HL-60/S4 treated with phorbol 12-myristate 13-acetate at 8.2 ng/mL for 4 days and 3 days (cell line): ENCODE data around the gene SIGLEC5.
"Not testable (repeated sequence)": the region's sequence is repeated elsewhere in the genome, so short reads cannot be mapped to it uniquely, and the experiment has no call there.

ENCODE experiments used
- in situ Hi-C: fragments of 300-500 bp; cut with MboI; formaldehyde crosslinking; loops from 2 replicates; pipeline ENCODE4 v1.15.0; 2022; ENCODE audit warnings: low sequenced_read_pairs

The SIGLEC5 gene, protein sequence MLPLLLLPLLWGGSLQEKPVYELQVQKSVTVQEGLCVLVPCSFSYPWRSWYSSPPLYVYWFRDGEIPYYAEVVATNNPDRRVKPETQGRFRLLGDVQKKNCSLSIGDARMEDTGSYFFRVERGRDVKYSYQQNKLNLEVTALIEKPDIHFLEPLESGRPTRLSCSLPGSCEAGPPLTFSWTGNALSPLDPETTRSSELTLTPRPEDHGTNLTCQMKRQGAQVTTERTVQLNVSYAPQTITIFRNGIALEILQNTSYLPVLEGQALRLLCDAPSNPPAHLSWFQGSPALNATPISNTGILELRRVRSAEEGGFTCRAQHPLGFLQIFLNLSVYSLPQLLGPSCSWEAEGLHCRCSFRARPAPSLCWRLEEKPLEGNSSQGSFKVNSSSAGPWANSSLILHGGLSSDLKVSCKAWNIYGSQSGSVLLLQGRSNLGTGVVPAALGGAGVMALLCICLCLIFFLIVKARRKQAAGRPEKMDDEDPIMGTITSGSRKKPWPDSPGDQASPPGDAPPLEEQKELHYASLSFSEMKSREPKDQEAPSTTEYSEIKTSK

GRCh38 chr19:51630315-51630714, at the start of gene SIGLEC5:
SIGLEC5 (minus strand) TSS chr19:51630401; CDS start chr19:51630335, 66 bp downstream.
- in situ Hi-C loops, result not testable (repeated sequence)

GRCh38 chr19:51676566-51677083, 46.4 kb upstream of the SIGLEC5 start:
- in situ Hi-C loops, result no loop called here

DNA sequence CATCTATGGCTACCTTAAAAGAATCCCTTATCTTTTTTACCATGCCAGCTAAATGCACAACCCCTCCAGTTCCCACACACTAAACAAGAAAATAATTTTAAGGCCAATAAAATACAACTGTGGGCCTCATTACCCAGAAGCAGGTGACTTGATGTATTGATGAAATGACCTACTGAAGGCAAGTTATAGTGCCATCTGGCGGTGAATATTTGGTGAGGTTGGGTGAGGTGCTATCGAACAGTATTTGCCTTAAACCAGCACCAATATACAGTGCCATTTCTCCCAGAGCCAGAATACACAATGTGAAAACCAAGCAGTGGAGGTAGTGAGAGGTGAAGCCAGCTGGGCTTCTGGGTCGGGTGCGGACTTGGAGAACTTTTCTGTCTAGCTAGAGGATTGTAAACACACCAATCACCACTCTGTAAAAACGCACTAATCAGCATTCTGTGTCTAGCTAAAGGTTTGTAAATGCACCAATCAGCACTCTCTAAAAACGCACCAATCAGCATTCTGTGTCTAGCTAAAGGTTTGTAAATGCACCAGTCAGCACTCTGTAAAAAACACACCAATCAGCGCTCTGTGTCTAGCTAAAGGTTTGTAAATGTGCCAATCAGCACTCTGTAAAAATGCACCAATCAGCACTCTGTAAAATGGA, 45.8 kb upstream of the SIGLEC5 start:
- in situ Hi-C loops, result not testable (repeated sequence)

- in situ Hi-C loops, result no loop called here
Observed at GRCh38 chr19:51668216-51668615, 38.0 kb upstream of the SIGLEC5 start.

GRCh38 chr19:51664997-51665396, 34.8 kb upstream of the SIGLEC5 start:
- in situ Hi-C loops, result no loop called here

- in situ Hi-C loops, result no loop called here
Observed at GRCh38 chr19:51664131-51664530, 33.9 kb upstream of the SIGLEC5 start.

GRCh38 chr19:51663650-51664049, 33.4 kb upstream of the SIGLEC5 start:
- in situ Hi-C loops, result no loop called here

- in situ Hi-C loops, result no loop called here
Observed at GRCh38 chr19:51660975-51661600, 30.9 kb upstream of the SIGLEC5 start.

DNA sequence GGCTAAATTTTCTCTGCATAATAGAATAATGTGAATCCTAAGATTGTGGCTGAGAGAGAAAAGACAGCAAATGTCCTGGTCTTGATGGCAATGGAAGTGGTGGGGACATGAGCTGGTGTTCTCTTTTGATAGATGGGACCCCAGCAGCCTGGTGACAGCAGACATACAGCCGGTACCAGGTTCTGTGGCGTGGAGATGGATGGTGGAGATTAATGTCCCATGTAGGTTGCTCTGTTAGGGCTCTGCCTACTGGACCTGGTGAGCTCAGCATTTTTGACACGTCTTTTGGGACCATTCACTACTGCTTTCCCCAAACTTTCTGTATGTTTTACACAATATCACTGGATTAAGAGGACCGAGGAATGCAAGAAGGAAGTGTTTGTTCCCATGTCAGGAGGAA, 24.6 kb upstream of the SIGLEC5 start:
- in situ Hi-C loops, result no loop called here

DNA sequence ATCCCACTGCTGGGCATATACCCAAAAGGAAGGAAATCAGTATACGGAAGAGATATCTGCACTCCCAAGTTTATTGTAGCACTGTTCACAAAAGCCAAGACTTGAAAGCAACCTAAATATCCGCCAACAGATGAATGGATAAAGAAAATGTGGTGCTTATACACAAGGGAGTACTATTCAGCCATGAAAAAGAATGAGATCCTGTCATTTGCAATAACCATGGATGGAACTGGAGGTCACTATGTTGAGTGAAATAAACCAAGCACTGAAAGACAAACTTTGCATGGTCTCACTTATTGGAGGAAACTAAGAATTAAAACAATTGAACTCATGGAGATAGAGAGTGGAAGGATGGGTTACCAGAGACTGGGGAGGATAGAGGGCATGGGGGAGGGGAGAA, 23.0 kb upstream of the SIGLEC5 start:
- in situ Hi-C loops, result no loop called here

GRCh38 chr19:51652266-51652665, 22.1 kb upstream of the SIGLEC5 start:
- in situ Hi-C loops, result no loop called here

DNA sequence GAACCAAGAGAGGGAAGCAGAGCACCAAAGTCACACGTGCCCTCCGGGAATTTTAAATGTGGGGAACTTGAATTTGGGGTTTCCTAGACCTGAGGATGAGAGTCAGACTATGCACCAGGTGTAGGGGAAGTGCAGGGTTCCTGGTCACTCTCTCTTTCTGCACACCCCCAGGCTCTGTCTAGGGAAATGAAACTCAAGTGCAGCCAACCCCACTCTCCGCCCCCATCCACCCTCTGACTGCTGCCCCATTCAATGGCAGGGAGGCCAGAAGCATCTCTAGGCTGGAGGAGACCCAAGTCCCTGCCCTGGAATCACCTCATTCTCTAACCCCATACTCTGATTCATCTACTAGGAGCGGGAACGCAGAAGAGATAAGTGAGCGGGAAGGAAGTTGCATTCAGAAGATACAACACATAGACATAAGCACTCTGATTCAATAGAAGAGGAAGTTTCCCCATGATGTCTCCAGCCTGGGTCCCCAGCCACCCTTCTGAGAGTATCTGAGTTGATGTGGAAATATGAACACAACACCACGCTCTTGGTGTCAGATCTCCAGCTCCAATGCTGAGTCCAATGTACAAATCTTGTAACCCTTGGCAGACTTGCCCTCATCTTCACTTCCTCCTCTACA, 21.1 kb upstream of the SIGLEC5 start:
- in situ Hi-C loops, result no loop called here

- in situ Hi-C loops, result no loop called here
Observed at GRCh38 chr19:51647318-51647717, 17.1 kb upstream of the SIGLEC5 start.

DNA sequence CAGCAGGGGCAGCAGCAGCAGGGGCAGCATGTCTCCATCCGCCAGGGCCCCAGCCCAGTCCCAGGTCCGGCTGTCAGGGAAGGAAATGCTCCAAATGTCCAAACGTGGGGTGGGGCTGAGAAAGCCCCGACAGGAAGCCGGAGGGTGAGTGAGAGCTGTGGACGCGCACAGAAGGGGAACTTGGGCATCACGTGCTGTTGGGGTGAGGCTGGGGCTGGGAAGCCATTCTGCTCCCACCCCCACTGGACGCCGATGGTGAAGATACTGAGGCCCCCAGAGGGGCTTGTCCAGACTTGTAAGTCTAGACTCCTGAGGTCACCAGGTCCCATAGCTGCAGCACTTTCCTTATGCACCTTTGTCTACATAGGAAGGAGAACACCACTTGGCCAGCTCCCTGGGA, 16.5 kb upstream of the SIGLEC5 start, which contains the start of gene SIGLEC14:
Gene SIGLEC14, minus strand, starts transcription at position 96 of the 400 bp plus-strand sequence. Its CDS starts 66 bp downstream, at position 30.
- in situ Hi-C loops, result not testable (repeated sequence)

- in situ Hi-C loops, result no loop called here
Observed at GRCh38 chr19:51644636-51645271, 14.6 kb upstream of the SIGLEC5 start.

- in situ Hi-C loops, result no loop called here
Observed at GRCh38 chr19:51641648-51642047, 11.4 kb upstream of the SIGLEC5 start.

DNA sequence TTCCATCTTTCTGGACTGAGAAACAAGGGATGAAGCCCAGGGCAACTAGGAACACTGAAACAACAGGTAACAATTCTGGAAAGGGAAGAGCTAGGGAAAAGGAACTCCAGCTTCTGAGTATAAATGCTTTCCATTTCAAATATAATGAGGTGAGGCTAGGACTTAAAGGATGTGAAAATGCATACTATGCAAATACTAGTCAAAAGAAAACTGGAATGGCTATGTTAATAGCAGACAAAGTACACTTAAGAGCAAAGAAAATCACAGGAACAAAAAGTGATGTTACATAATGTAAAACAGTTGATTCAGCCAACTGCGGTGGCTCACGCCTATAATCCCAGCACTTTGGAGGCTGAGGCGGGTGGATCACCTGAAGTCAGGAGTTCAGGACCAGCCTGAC, 10.2 kb upstream of the SIGLEC5 start:
- in situ Hi-C loops, result no loop called here

DNA sequence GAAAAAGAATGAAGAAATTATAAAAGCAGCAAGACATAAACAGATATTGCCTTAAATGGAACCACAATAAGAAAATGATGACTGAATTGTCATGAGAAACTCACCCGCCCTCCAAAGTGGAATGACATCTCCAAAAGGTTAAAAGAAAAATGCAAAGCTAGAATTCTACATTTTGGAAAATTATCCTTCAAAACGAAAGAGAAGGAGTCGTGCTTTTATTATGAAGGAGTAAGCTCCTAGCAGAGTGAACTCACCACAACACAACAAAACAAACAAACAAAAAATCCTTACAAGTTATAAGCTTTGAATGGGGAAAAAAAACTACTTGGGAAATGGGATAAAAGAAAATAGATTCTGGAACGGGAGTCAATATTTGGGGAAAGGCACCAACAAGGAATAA, 9.7 kb upstream of the SIGLEC5 start:
- in situ Hi-C loops, result no loop called here

DNA sequence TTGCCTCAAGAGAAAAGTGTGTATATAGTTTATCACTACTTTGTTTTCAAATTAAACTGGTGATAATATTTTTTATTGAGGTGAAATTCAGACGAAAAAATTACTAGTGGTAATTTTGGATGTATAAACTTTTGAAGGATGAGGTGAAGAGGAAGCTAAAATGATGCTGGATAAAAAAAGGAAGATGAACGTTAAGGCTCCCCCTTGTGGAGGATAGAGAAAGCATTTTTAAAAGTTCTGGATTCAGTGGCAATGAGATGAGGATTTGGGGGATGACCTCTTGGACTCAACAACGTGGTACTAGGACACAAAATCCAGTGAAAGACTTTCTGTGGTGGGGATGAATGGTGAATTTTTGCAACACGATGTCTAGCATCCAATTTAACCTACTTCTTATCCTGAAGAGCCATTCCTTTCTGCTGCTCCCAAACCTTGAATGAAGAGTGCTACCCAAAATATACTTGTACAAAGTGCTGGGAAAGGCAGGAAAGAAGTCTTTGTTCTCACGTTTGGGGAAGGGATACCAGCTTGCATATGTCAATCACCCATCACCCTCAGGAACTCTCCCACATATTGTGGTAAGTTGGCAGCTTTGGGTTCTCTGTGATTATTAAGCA, 7.3 kb upstream of the SIGLEC5 start:
- in situ Hi-C loops, result no loop called here

DNA sequence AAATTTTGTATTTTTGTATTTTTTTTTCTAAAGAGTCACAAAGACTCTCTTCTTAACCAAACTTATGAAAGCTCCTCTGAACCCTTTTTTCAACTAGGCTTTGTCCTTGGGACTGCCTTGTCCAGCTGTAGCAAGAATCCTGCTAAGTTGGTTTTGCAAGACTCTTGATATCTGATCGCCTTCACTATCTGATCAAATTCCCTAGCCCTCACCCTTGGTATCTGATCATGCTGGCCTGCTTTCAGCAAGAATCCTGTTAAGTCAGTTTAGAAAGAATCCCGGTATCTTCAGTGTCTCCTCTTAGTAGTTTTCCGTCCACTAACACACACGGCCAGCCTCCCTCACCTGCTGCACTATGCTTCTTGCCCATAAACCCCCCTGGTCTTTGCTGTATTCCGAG, 1.9 kb upstream of the SIGLEC5 start:
- in situ Hi-C loops, result no loop called here
